ENCODE results near the gene MOB2.
"Not testable (repeated sequence)": the region's sequence is repeated elsewhere in the genome, so short reads cannot be mapped to it uniquely, and the experiment has no call there.

Gene MOB2

DNA sequence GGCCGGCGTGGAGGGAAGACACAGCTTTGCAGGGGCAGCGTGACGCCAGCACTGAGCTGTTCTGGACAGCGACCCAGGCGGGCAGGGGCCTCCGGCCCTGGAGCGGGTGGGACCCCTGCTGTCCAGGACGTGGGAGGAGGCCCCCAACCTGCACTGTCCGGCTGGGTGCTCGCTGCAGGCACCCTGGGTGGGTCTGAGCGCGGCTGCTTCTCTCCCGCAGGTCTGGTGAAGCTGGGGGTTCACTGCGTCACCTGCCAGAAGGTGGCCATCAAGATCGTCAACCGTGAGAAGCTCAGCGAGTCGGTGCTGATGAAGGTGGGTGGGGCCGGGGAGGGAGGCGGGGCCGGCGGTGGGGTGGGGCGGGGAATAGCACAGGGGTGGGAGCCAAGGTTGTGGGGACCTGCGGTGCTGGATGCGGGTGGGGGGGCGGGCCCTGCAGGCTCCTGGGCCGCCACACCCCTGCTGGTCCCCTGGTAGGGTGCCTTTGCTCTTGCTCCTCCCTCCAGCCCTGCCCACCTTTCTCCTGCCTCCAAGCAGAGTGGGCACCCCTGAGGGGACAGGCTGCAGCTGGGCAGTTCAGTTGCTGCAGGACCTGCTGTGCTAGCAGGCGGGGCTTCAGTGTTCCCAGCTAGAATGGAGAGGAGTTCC, 50.6 kb downstream of the MOB2 start:
- H3K36me3 Mint-ChIP-seq (ENCODE audit: low read depth), result no peaks in the 10 kb centered on the region
- H3K27me3 Mint-ChIP-seq (ENCODE audit: low read depth), result no peaks in the 10 kb centered on the region
- no peak overlapping the region for H3K4me3 Mint-ChIP-seq
- no peak overlapping the region for H3K27ac Mint-ChIP-seq
- H3K4me1 Mint-ChIP-seq (ENCODE audit: low read depth), result no peaks in the 10 kb centered on the region
- no peaks in the 10 kb centered on the region for H3K9me3 Mint-ChIP-seq

DNA sequence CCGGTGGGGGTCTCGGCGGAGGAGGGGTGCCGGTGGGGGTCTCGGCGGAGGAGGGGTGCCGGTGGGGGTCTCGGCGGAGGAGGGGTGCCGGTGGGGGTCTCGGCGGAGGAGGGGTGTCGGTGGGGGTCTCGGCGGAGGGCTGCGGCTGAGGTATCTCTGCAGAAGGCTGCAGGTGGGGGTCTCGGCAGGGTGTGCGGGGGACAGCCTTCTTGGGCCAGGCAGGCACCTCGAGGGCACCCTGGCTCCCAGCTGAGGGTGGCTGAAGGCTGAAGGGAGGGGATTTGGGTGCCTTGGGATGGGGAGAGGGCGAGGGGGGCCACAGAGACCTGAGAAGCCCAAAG, 51.1 kb downstream of the MOB2 start:
- H3K4me3 Mint-ChIP-seq; H3K4me1 Mint-ChIP-seq (ENCODE audit: low read depth); H3K27ac Mint-ChIP-seq; H3K27me3 Mint-ChIP-seq (ENCODE audit: low read depth); H3K9me3 Mint-ChIP-seq; H3K36me3 Mint-ChIP-seq (ENCODE audit: low read depth): not testable (repeated sequence)

DNA sequence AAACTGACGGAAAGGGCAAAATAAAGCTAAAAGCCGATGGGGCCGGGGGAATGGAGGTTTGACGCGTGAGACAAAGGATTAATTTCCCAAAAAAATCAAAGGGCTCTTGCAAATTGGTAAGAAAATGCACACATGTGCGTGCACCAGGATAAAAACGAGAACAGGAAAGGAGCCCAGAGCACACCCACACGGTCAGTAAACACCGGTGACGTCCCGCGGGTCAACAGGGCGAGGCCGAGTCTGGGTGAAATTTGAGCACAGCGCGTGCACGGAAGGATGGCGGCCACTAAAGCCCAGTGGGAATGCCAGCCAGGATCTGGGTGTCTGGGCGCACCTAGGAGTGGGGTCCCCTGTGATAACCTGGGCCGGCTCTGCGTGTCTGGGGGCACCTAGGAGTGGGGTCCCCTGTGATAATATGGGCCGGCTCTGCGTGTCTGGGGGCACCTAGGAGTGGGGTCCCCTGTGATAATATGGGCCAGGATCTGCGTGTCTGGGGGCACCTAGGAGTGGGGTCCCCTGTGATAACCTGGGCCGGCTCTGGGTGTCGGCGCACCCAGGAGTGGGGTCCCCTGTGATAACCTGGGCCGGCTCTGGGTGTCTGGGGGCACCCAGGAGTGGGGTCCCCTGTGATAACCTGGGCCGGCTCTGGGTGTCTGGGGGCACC, 52.5 kb downstream of the MOB2 start:
- Mint-ChIP-seq H3K27ac (no peak overlapping the region), H3K9me3 (no peaks in the 10 kb centered on the region), H3K4me3 (no peak overlapping the region), H3K36me3 (ENCODE audit: low read depth) (no peaks in the 10 kb centered on the region), H3K27me3 (ENCODE audit: low read depth) (no peaks in the 10 kb centered on the region), H3K4me1 (ENCODE audit: low read depth) (no peaks in the 10 kb centered on the region)

- no peaks in the 10 kb centered on the region for H3K27me3 Mint-ChIP-seq (ENCODE audit: low read depth)
- no peaks in the 10 kb centered on the region for H3K36me3 Mint-ChIP-seq (ENCODE audit: low read depth)
- H3K4me3 Mint-ChIP-seq, result no peak overlapping the region
- no peaks in the 10 kb centered on the region for H3K9me3 Mint-ChIP-seq
- H3K4me1 Mint-ChIP-seq (ENCODE audit: low read depth), result no peaks in the 10 kb centered on the region
- no peak overlapping the region for H3K27ac Mint-ChIP-seq
Measured at GRCh38 chr11:1433568-1433967, 53.0 kb downstream of the MOB2 start.

GRCh38 chr11:1428762-1429316, 57.7 kb downstream of the MOB2 start:
- Mint-ChIP-seq H3K4me3 (no peak overlapping the region), H3K36me3 (ENCODE audit: low read depth) (no peaks in the 10 kb centered on the region), H3K27me3 (ENCODE audit: low read depth) (no peaks in the 10 kb centered on the region), H3K9me3 (no peaks in the 10 kb centered on the region), H3K27ac (no peak overlapping the region), H3K4me1 (ENCODE audit: low read depth) (no peaks in the 10 kb centered on the region)

GRCh38 chr11:1425439-1425838, 61.1 kb downstream of the MOB2 start:
- Mint-ChIP-seq H3K9me3 (no peaks in the 10 kb centered on the region), H3K27me3 (ENCODE audit: low read depth) (no peaks in the 10 kb centered on the region), H3K36me3 (ENCODE audit: low read depth) (no peaks in the 10 kb centered on the region), H3K4me3 (no peak overlapping the region), H3K27ac (no peak overlapping the region), H3K4me1 (ENCODE audit: low read depth) (no peaks in the 10 kb centered on the region)

DNA sequence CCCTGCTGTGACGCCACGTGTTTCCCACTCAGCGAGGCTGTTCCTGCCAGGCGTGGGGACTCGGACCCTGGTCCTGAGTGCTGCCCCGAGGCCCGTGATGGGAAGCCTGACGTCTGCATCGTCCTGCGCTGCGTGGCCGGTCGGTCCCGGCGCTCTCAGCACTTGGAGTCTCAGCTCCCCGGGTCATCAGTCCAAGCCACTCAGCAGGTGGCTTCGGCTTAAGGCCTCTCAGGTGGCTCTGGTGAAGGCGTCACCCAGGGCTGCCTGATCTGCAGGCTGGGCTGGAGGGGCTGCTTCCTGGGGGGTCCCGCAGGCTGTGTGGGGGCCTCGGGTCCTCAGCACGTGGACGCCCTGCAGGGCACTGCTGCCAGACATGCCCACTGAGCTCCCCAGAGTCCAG, 61.6 kb downstream of the MOB2 start:
- Mint-ChIP-seq H3K27ac (no peak overlapping the region), H3K4me1 (ENCODE audit: low read depth) (no peaks in the 10 kb centered on the region), H3K4me3 (no peak overlapping the region), H3K27me3 (ENCODE audit: low read depth) (no peaks in the 10 kb centered on the region), H3K9me3 (no peaks in the 10 kb centered on the region), H3K36me3 (ENCODE audit: low read depth) (no peaks in the 10 kb centered on the region)

- H3K4me1 Mint-ChIP-seq (ENCODE audit: low read depth); H3K36me3 Mint-ChIP-seq (ENCODE audit: low read depth); H3K27me3 Mint-ChIP-seq (ENCODE audit: low read depth); H3K4me3 Mint-ChIP-seq; H3K27ac Mint-ChIP-seq; H3K9me3 Mint-ChIP-seq: not testable (repeated sequence)
Measured at GRCh38 chr11:1423406-1423805, 63.2 kb downstream of the MOB2 start.

DNA sequence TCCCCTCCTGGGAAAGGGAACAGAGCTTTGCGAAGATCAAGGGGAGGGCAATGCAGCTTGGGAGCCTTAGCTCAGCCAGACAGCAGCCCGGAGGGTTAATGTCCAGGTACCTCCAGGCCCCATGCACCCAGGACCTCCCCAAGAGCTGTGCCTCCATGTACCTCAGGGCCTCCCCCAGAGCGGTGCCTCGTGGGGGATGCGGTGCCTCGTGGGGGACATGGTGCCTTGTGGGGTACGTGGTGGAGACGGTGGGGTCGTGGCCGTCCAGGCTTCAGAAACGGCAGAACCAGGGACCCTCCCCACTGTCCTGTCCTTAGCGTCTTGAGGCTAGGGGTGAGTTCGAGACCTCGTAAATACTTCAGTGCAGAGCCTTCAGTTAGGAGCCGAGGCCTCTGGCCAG, 63.6 kb downstream of the MOB2 start:
- Mint-ChIP-seq H3K9me3 (peaks cover 4% of the 10 kb centered on the region), H3K36me3 (ENCODE audit: low read depth) (no peaks in the 10 kb centered on the region), H3K4me3 (no peak overlapping the region), H3K4me1 (ENCODE audit: low read depth) (no peaks in the 10 kb centered on the region), H3K27ac (no peak overlapping the region), H3K27me3 (ENCODE audit: low read depth) (no peaks in the 10 kb centered on the region)

GRCh38 chr11:1422481-1422880, 64.1 kb downstream of the MOB2 start:
- Mint-ChIP-seq H3K27ac (no peak overlapping the region), H3K4me3 (no peak overlapping the region), H3K27me3 (ENCODE audit: low read depth) (no peaks in the 10 kb centered on the region), H3K36me3 (ENCODE audit: low read depth) (no peaks in the 10 kb centered on the region), H3K9me3 (peaks cover 4% of the 10 kb centered on the region), H3K4me1 (ENCODE audit: low read depth) (no peaks in the 10 kb centered on the region)

GRCh38 chr11:1421291-1421690, 65.3 kb downstream of the MOB2 start:
- Mint-ChIP-seq H3K27ac (no peak overlapping the region), H3K27me3 (ENCODE audit: low read depth) (no peaks in the 10 kb centered on the region), H3K4me1 (ENCODE audit: low read depth) (no peaks in the 10 kb centered on the region), H3K4me3 (no peak overlapping the region), H3K36me3 (ENCODE audit: low read depth) (no peaks in the 10 kb centered on the region), H3K9me3 (peaks cover 4% of the 10 kb centered on the region)

DNA sequence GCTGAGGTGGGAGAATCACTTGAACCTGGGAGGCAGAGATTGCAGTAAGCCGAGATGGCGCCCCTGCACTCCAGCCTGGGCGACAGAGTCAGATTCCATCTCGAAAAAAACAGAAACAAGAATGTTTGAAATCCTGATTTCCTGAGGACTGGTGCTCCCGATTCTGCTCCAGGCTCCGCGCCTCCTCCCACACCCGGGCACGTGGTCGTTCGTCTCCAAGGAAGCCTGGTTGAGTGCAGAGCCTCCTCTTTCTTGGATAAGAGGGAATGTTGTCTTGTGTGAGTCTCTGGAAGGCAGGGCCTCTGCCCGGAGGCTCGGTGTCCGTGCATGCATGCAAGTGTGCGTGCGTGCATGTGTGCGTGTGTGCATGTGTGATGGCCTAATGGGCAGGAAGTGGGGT, 66.8 kb downstream of the MOB2 start:
- no peaks in the 10 kb centered on the region for H3K4me1 Mint-ChIP-seq (ENCODE audit: low read depth)
- H3K36me3 Mint-ChIP-seq (ENCODE audit: low read depth), result no peaks in the 10 kb centered on the region
- no peak overlapping the region for H3K4me3 Mint-ChIP-seq
- no peak overlapping the region for H3K27ac Mint-ChIP-seq
- H3K27me3 Mint-ChIP-seq (ENCODE audit: low read depth), result no peaks in the 10 kb centered on the region
- peaks cover 4% of the 10 kb centered on the region for H3K9me3 Mint-ChIP-seq
